ENCODE results near the gene DAB2.
"Not testable (repeated sequence)": the region's sequence is repeated elsewhere in the genome, so short reads cannot be mapped to it uniquely, and the experiment has no call there.

The DAB2 gene

GRCh38 chr5:39411985-39412384 lies 12.8 kb downstream of the DAB2 start:
- Histone ChIP-seq H3K9me3 (ENCODE audit: control insufficient read depth, low read length) (no peaks in the 10 kb centered on the region), H3K36me3 (ENCODE audit: control insufficient read depth, insufficient read depth, low read length) (no peaks in the 10 kb centered on the region), H3K27me3 (ENCODE audit: control insufficient read depth, insufficient read depth, low read length, poor library complexity, severe bottlenecking) (no peaks in the 10 kb centered on the region), H3K4me1 (ENCODE audit: control insufficient read depth, insufficient read depth, low read length) (no peaks in the 10 kb centered on the region), H3K27ac (ENCODE audit: insufficient read depth, low read depth, low read length, poor library complexity, severe bottlenecking) (no peak overlapping the region), H3K4me3 (ENCODE audit: insufficient read depth, low read depth, low read length) (no peak overlapping the region)
- WGBS, 2 experiments = 96 to 98% methylated on average over 4 of the region's 4 CpGs

GRCh38 chr5:39411061-39411460 lies 13.7 kb downstream of the DAB2 start:
- Histone ChIP-seq H3K4me1 (ENCODE audit: control insufficient read depth, insufficient read depth, low read length) (no peaks in the 10 kb centered on the region), H3K27ac (ENCODE audit: insufficient read depth, low read depth, low read length, poor library complexity, severe bottlenecking) (no peak overlapping the region), H3K27me3 (ENCODE audit: control insufficient read depth, insufficient read depth, low read length, poor library complexity, severe bottlenecking) (no peaks in the 10 kb centered on the region), H3K4me3 (ENCODE audit: insufficient read depth, low read depth, low read length) (no peak overlapping the region), H3K36me3 (ENCODE audit: control insufficient read depth, insufficient read depth, low read length) (no peaks in the 10 kb centered on the region), H3K9me3 (ENCODE audit: control insufficient read depth, low read length) (no peaks in the 10 kb centered on the region)
- WGBS, 2 experiments = no CpG with 5 or more reads among the region's 1 CpG

GRCh38 chr5:39409033-39409432 lies 15.7 kb downstream of the DAB2 start:
- Histone ChIP-seq H3K9me3 (ENCODE audit: control insufficient read depth, low read length) (no peaks in the 10 kb centered on the region), H3K27me3 (ENCODE audit: control insufficient read depth, insufficient read depth, low read length, poor library complexity, severe bottlenecking) (no peaks in the 10 kb centered on the region), H3K4me1 (ENCODE audit: control insufficient read depth, insufficient read depth, low read length) (no peaks in the 10 kb centered on the region), H3K4me3 (ENCODE audit: insufficient read depth, low read depth, low read length) (no peak overlapping the region), H3K27ac (ENCODE audit: insufficient read depth, low read depth, low read length, poor library complexity, severe bottlenecking) (no peak overlapping the region), H3K36me3 (ENCODE audit: control insufficient read depth, insufficient read depth, low read length) (no peaks in the 10 kb centered on the region)
- WGBS, 2 experiments = 100% methylated on average over 1 of the region's 1 CpG; no CpG with 5 or more reads in 1 of the 2 experiments

DNA sequence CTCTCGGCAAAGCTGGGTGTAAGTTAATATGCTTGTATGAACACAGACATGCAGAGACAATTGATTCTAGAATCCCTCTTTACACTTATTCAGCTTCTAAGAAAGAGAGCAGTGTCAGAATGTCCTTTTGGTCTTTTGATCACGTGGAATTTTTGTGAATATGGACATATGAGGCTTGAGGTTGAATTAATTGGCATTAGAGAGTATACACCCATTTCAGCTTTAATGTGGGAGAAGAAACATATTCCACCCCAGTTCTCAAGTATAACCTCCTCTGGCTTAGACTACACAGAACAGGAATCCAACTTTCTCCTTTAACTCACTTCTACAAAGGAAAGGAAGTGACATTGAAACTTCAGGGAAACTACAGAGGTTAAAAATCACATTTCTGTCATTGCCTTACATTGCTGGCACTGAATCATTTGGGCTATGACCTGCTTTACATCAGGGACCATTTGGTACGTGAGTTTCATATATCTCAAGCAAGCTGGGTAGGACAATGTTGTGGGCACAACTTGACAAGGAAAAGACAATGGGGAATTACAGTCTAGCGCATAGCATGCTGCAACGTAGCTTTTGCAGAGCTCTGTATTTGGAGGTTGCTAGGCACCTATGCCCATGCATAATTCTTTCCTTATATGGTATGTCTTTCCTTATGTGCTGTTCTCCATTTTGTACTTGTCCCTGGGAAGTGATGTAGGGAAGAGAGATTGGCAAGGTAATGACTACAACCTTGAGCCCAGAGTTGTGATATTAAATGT lies 19.5 kb downstream of the DAB2 start:
- Histone ChIP-seq H3K27me3 (ENCODE audit: control insufficient read depth, insufficient read depth, low read length, poor library complexity, severe bottlenecking) (no peaks in the 10 kb centered on the region), H3K36me3 (ENCODE audit: control insufficient read depth, insufficient read depth, low read length) (no peaks in the 10 kb centered on the region), H3K4me3 (ENCODE audit: insufficient read depth, low read depth, low read length) (no peak overlapping the region), H3K9me3 (ENCODE audit: control insufficient read depth, low read length) (no peaks in the 10 kb centered on the region), H3K4me1 (ENCODE audit: control insufficient read depth, insufficient read depth, low read length) (no peaks in the 10 kb centered on the region), H3K27ac (ENCODE audit: insufficient read depth, low read depth, low read length, poor library complexity, severe bottlenecking) (no peak overlapping the region)
- WGBS, 2 experiments = 56 to 68% methylated on average over 4 to 5 of the region's 5 CpGs

DNA sequence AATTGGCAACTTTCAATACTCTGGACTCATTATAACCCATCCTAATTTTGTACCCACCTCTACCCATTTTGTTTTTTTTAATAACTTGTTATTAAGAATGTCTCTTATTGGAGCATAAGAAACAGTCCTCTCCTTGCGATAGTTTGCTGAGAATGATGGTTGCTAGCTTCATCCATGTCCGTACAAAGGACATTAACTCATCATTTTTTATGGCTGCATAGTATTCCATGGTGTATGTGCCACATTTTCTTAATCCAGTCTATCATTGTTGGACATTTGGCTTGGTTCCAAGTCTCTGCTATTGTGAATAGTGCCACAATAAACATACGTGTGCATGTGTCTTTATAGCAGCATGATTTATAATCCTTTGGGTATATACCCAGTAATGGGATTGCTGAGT lies 21.0 kb downstream of the DAB2 start:
- not testable (repeated sequence) for H3K4me1 ChIP-seq (ENCODE audit: control insufficient read depth, insufficient read depth, low read length); H3K36me3 ChIP-seq (ENCODE audit: control insufficient read depth, insufficient read depth, low read length); H3K27me3 ChIP-seq (ENCODE audit: control insufficient read depth, insufficient read depth, low read length, poor library complexity, severe bottlenecking); H3K9me3 ChIP-seq (ENCODE audit: control insufficient read depth, low read length); H3K4me3 ChIP-seq (ENCODE audit: insufficient read depth, low read depth, low read length); H3K27ac ChIP-seq (ENCODE audit: insufficient read depth, low read depth, low read length, poor library complexity, severe bottlenecking)
- WGBS, 2 experiments = 91 to 96% methylated on average over 3 of the region's 3 CpGs

- H3K9me3 ChIP-seq (ENCODE audit: control insufficient read depth, low read length); H3K27me3 ChIP-seq (ENCODE audit: control insufficient read depth, insufficient read depth, low read length, poor library complexity, severe bottlenecking); H3K4me3 ChIP-seq (ENCODE audit: insufficient read depth, low read depth, low read length); H3K27ac ChIP-seq (ENCODE audit: insufficient read depth, low read depth, low read length, poor library complexity, severe bottlenecking); H3K4me1 ChIP-seq (ENCODE audit: control insufficient read depth, insufficient read depth, low read length); H3K36me3 ChIP-seq (ENCODE audit: control insufficient read depth, insufficient read depth, low read length): not testable (repeated sequence)
Measured at GRCh38 chr5:39402140-39402539, 22.6 kb downstream of the DAB2 start.

DNA sequence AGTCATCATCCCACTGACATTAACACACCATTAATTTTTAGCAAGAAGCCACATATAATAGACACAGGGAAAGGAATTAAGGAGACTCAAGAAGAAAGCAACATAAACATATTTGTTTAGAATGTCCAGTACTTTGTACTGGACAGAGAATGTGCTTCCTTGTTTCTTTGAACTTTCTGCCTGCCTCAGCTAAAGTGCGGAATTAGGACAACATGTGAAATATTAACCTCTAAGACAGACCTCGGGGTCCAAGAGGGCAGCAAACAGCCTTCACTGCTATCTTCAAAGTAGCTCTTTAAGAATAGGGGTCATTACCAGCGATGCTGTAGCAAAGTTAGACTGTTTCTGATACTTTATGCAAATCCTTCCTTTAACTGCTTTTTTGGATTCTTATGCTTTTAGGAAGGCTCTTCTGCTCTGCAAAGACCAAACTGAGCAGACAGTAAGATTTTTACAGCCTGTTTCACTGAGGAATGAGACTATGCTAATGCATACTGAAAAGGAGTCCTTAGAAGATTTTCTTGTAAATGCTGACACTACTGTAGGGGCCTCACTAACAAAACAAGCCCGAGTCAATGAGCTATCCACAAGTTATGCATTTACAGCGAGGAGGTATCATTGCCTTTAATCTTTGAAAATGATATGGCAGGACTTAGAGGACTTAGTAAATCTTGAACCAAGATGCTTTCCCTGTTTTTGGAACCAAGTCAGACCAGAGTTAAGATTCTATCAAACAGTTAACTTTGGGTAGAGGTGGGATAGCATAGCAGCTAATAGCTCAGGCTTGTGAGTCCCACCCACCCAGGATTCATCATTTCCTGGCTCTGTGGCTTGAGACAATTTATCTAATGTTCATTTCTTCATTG lies 23.8 kb downstream of the DAB2 start:
- H3K36me3 ChIP-seq (ENCODE audit: control insufficient read depth, insufficient read depth, low read length) = no peaks in the 10 kb centered on the region
- WGBS, 2 experiments = 88 to 89% methylated on average over 5 of the region's 5 CpGs
- H3K4me3 ChIP-seq (ENCODE audit: insufficient read depth, low read depth, low read length) = no peak overlapping the region
- no peak overlapping the region for H3K27ac ChIP-seq (ENCODE audit: insufficient read depth, low read depth, low read length, poor library complexity, severe bottlenecking)
- H3K27me3 ChIP-seq (ENCODE audit: control insufficient read depth, insufficient read depth, low read length, poor library complexity, severe bottlenecking) = no peaks in the 10 kb centered on the region
- H3K9me3 ChIP-seq (ENCODE audit: control insufficient read depth, low read length) = no peaks in the 10 kb centered on the region
- no peaks in the 10 kb centered on the region for H3K4me1 ChIP-seq (ENCODE audit: control insufficient read depth, insufficient read depth, low read length)

DNA sequence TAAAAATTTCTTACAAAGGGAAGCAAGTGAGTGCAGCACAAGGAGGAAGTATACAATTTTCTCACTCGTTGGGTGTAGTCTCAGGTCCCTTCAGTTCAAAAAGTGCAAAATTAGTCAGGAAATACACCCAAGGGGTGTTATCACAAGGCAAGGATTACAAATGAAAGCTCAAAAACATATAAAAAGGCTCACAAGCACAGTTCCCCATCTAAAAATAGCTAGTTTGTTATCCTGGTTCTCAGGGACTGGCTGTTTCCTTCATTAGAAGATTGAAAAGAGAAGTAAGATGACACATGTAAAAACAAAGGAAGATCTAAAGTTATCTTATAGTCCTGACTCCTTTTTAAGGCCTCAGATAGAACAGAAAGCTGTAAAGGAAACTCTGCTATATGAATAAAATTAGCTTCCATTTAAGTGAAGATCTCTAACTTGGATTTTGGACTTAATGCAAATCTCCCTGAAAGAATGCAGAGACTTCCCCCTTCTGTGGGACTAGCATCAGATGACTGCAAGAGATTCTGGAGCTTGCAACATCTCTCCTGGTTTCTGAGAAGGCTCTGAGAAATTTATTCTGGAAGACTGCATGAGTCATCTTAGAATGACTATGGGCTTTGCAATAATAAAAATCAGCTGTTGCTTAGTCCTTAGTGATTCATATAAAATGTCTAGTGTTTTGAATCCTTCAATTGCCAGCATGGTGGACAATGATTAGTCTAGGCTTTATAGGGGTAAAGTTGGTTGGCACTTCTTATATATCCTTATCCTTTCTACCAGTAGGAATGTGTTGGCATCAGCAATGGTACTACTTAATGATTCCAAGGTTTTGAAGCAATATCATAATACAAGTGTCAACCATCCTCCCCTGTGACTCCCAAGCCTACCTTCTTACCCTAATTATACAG lies 25.4 kb downstream of the DAB2 start:
- no peak overlapping the region for H3K27ac ChIP-seq (ENCODE audit: insufficient read depth, low read depth, low read length, poor library complexity, severe bottlenecking)
- no peaks in the 10 kb centered on the region for H3K9me3 ChIP-seq (ENCODE audit: control insufficient read depth, low read length)
- H3K36me3 ChIP-seq (ENCODE audit: control insufficient read depth, insufficient read depth, low read length) = no peaks in the 10 kb centered on the region
- 90 to 94% methylated on average over 1 of the region's 1 CpG for WGBS, 2 experiments
- no peaks in the 10 kb centered on the region for H3K4me1 ChIP-seq (ENCODE audit: control insufficient read depth, insufficient read depth, low read length)
- H3K4me3 ChIP-seq (ENCODE audit: insufficient read depth, low read depth, low read length) = no peak overlapping the region
- H3K27me3 ChIP-seq (ENCODE audit: control insufficient read depth, insufficient read depth, low read length, poor library complexity, severe bottlenecking) = no peaks in the 10 kb centered on the region

DNA sequence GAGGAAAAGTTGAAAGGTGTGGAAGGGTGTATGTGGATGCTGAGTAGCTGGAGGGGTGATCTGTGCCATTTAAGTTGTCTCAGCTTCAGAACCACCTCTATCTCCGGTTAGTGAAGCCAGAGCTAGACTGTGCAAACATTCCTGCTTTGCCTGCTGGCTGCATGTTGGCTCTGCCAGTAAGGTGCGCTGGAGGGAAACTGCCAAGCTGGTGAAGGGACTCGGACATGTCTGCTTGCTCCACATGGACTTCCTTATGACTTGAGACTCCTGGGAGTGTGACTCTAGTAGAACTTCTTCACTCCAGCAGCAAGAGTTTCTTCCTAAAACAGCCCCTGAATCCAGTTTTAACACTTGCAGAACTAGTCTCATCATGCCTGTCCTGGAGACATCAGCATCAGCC lies 27.9 kb downstream of the DAB2 start:
- no peaks in the 10 kb centered on the region for H3K4me1 ChIP-seq (ENCODE audit: control insufficient read depth, insufficient read depth, low read length)
- 94% methylated on average over 3 of the region's 3 CpGs for WGBS, 2 experiments
- H3K4me3 ChIP-seq (ENCODE audit: insufficient read depth, low read depth, low read length) = no peak overlapping the region
- no peaks in the 10 kb centered on the region for H3K27me3 ChIP-seq (ENCODE audit: control insufficient read depth, insufficient read depth, low read length, poor library complexity, severe bottlenecking)
- no peaks in the 10 kb centered on the region for H3K9me3 ChIP-seq (ENCODE audit: control insufficient read depth, low read length)
- no peak overlapping the region for H3K27ac ChIP-seq (ENCODE audit: insufficient read depth, low read depth, low read length, poor library complexity, severe bottlenecking)
- no peaks in the 10 kb centered on the region for H3K36me3 ChIP-seq (ENCODE audit: control insufficient read depth, insufficient read depth, low read length)

DNA sequence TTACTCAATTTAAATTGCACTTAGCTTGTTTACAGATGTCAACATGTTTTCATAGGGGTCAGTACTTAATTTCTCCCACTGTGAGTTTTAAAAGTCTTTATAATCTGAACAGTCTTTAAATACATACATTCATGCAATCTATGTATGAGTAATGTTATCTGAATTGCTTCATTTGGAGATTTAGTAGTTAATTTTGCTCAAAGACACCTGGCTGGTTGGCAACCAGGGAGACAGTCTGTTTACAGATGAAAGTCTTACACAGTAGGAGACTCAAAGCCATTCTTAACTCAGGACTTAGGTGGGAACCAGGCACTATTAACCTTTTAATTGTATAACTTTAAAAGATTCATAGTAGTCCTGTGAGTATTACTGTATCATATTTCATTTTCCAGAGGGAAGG lies 29.3 kb downstream of the DAB2 start:
- Histone ChIP-seq H3K4me1 (ENCODE audit: control insufficient read depth, insufficient read depth, low read length) (no peaks in the 10 kb centered on the region), H3K36me3 (ENCODE audit: control insufficient read depth, insufficient read depth, low read length) (no peaks in the 10 kb centered on the region), H3K9me3 (ENCODE audit: control insufficient read depth, low read length) (no peaks in the 10 kb centered on the region), H3K27ac (ENCODE audit: insufficient read depth, low read depth, low read length, poor library complexity, severe bottlenecking) (no peak overlapping the region), H3K4me3 (ENCODE audit: insufficient read depth, low read depth, low read length) (no peak overlapping the region), H3K27me3 (ENCODE audit: control insufficient read depth, insufficient read depth, low read length, poor library complexity, severe bottlenecking) (no peaks in the 10 kb centered on the region)

Data from ectodermal cell (in vitro differentiated cells).